HepG2 (cell line): ENCODE data around the gene VCL. TPM values are rescaled to one million over a fixed set of nuclear protein-coding genes. Genes with fewer than 3 reads are reported as not detected.

Source experiments
- ATAC-seq: fragments of 200-7000 bp; cut with Tn5 transposase; 3 replicates; pipeline ENCODE4 v1.9.1; 2020; ENCODE audit warnings: mild to moderate bottlenecking, moderate library complexity
- BruUV-seq: library from RNA; stranded (reverse); fragments of 400-500 nt; replicated peaks from 2 replicates; lab custom pipeline; 2021; lab: Mats Ljungman, UMichigan
- CTCF ChIA-PET: fragments of 300-600 bp; formaldehyde crosslinking; extraction: SDS; loops from one replicate; lab custom pipeline; 2021; ENCODE audit warnings: low total read pairs, inconsistent platforms, low intra/inter-chr PET ratio; lab: Yijun Ruan, JAX
- POLR2A ChIA-PET: fragments of 350-600 bp; sonication (Branson Sonifier 250); formaldehyde crosslinking; loops from one replicate; lab custom pipeline; 2020; ENCODE audit warnings: antibody characterized with exemption, inconsistent platforms; lab: Yijun Ruan, JAX
- DNase-seq: peaks from one replicate; pipeline ENCODE4 v3.0.0-alpha.2; 2015; ENCODE audit warnings: low spot score
- FAIRE-seq: peaks from 3 replicates; lab custom pipeline; 2011; peaks lifted over from hg19 to GRCh38; lab: Jason Lieb, UNC
- H2AFZ ChIP-seq: one replicate; pipeline ENCODE4 v1.6.1; 2011; ENCODE audit warnings: low read length, inconsistent platforms
- H3K27ac ChIP-seq: fragments of 300-600 bp; 3 replicates; pipeline ENCODE4 v1.8.0; 2011; ENCODE audit warnings: mixed run types, mild to moderate bottlenecking, mixed read lengths, low read length, inconsistent platforms; ENCODE audit not compliant: insufficient read depth; ENCODE audit errors: extremely low read length
- H3K27me3 ChIP-seq, 2 experiments: fragments of 200-600 bp in 1 of 2; 2 replicates in 1 of 2; 3 replicates in 1 of 2; pipeline versions ENCODE4 v1.6.0 to v1.8.0; 2011; ENCODE audit warnings: low read length in 2 of 2, mild to moderate bottlenecking in 2 of 2, moderate library complexity in 2 of 2, inconsistent platforms in 1 of 2; ENCODE audit not compliant: insufficient read depth in 2 of 2, control insufficient read depth in 1 of 2
- H3K36me3 ChIP-seq, 2 experiments: fragments of 200-600 bp in 1 of 2; replicated peaks in 1 of 2; 2 replicates in 1 of 2; 3 replicates in 1 of 2; pipeline versions ENCODE4 v1.5.1 to v1.8.0; 2011; ENCODE audit warnings: low read length in 2 of 2, inconsistent platforms in 1 of 2; ENCODE audit not compliant: insufficient read depth in 2 of 2, control insufficient read depth in 1 of 2
- H3K4me1 ChIP-seq: 2 replicates; pipeline ENCODE4 v1.5.1; 2012; ENCODE audit warnings: low read length, inconsistent platforms; ENCODE audit not compliant: insufficient read depth
- H3K4me2 ChIP-seq: 2 replicates; pipeline ENCODE4 v1.6.0; 2011; ENCODE audit warnings: low read depth, low read length, inconsistent platforms
- H3K4me3 ChIP-seq, 3 experiments: fragments of 200-600 bp in 1 of 3; sonication (generic), shearing (Covaris generic) in 1 of 3; replicated peaks in 1 of 3; 2 replicates each; pipeline ENCODE4 v1.5.1; 2011 to 2016; ENCODE audit warnings: low read length in 3 of 3, inconsistent platforms in 2 of 3, low read depth in 2 of 3, mild to moderate bottlenecking in 2 of 3, control low read depth in 1 of 3, mixed read lengths in 1 of 3; ENCODE audit not compliant: insufficient read depth in 1 of 3
- H3K79me2 ChIP-seq: one replicate; pipeline ENCODE4 v1.6.1; 2011; ENCODE audit warnings: low read length, inconsistent platforms; ENCODE audit not compliant: insufficient read depth
- H3K9ac ChIP-seq: 2 replicates; pipeline ENCODE4 v1.6.0; 2011; ENCODE audit warnings: mild to moderate bottlenecking, low read depth, low read length, inconsistent platforms; ENCODE audit not compliant: insufficient read depth
- H3K9me3 ChIP-seq: 2 replicates; pipeline ENCODE4 v1.5.1; 2012; ENCODE audit warnings: mild to moderate bottlenecking, low read length
- H4K20me1 ChIP-seq: 2 replicates; pipeline ENCODE4 v1.6.0; 2011; ENCODE audit warnings: inconsistent platforms, mild to moderate bottlenecking, low read length, moderate library complexity; ENCODE audit not compliant: insufficient read depth
- CCAR2 ChIP-seq: fragments of 200-400 bp; formaldehyde crosslinking; optimal IDR thresholded peaks from 2 replicates; pipeline ENCODE3; 2018; ENCODE audit warnings: low read depth, mild to moderate bottlenecking, low read length, moderate library complexity
- CHD2 ChIP-seq: IDR thresholded peaks from 2 replicates; pipeline ENCODE4 v1.6.1; 2011; ENCODE audit warnings: low read depth, low read length, improper control_type of control experiment
- E2F5 ChIP-seq: sonication (generic); formaldehyde crosslinking; conservative IDR thresholded peaks from 2 replicates; pipeline ENCODE4 v1.4.0; 2020; ENCODE audit warnings: missing genetic modification reagents
- HMGXB3 ChIP-seq: sonication (generic); formaldehyde crosslinking; IDR thresholded peaks from 2 replicates; pipeline ENCODE4 v1.4.0; 2020; ENCODE audit warnings: missing genetic modification reagents, borderline replicate concordance
- IRF1 ChIP-seq: sonication (generic); formaldehyde crosslinking; IDR thresholded peaks from 2 replicates; pipeline ENCODE4 v1.4.0; 2020; ENCODE audit warnings: low read depth, mild to moderate bottlenecking, missing genetic modification reagents
- KDM6A ChIP-seq: IDR thresholded peaks from 2 replicates; pipeline ENCODE4 v1.6.1; 2016; ENCODE audit warnings: low read depth
- MXI1 ChIP-seq: IDR thresholded peaks from 3 replicates; pipeline ENCODE4 v1.6.1; 2012; ENCODE audit warnings: low read depth, low read length, inconsistent platforms, borderline replicate concordance
- ZBTB21 ChIP-seq: sonication (generic); formaldehyde crosslinking; IDR thresholded peaks from 2 replicates; pipeline ENCODE4 v1.4.0; 2020; ENCODE audit warnings: missing genetic modification reagents
- ZFP37 ChIP-seq: sonication (generic); formaldehyde crosslinking; IDR thresholded peaks from 2 replicates; pipeline ENCODE4 v1.4.0; 2020; ENCODE audit warnings: missing genetic modification reagents, borderline replicate concordance
- ZHX1 ChIP-seq: sonication (generic); formaldehyde crosslinking; IDR thresholded peaks from 2 replicates; pipeline ENCODE4 v1.8.1; 2022; ENCODE audit warnings: low read depth, mild to moderate bottlenecking, missing genetic modification reagents
- ZNF225 ChIP-seq: sonication (generic); formaldehyde crosslinking; IDR thresholded peaks from 2 replicates; pipeline ENCODE4 v1.4.0; 2020; ENCODE audit warnings: mild to moderate bottlenecking, missing genetic modification reagents
- ZNF678 ChIP-seq: sonication (generic); formaldehyde crosslinking; IDR thresholded peaks from 2 replicates; pipeline ENCODE4 v1.4.0; 2020; ENCODE audit warnings: mild to moderate bottlenecking, missing genetic modification reagents
- WGBS: methylation state at CpG from one replicate; pipeline ENCODE4 v1.1.6; 2017; ENCODE audit warnings: low lambda C conversion rate; 5-methylcytosine and 5-hydroxymethylcytosine counted together
- in situ Hi-C: cut with HindIII; loops from 2 replicates; pipeline ENCODE4 v1.10.0; 2017; ENCODE audit warnings: low pct_unique_long_range_greater_than_20kb; ENCODE audit not compliant: extremely low pct_ligation_motif_present
- intact Hi-C: fragments of 100-400 bp; cut with micrococcal nuclease; formaldehyde crosslinking; loops from one replicate; pipeline ENCODE4 v1.10.0; 2022; ENCODE audit not compliant: unreplicated experiment
- polyA plus RNA-seq, 8 experiments: library from polyadenylated mRNA; depleted of rRNA in 3 of 8; stranded (reverse) in 7 of 8; unstranded in 1 of 8; fragments of >200 nt; fragmentation: Illumina TruSeq in 4 of 8; extraction: Trizol in 4 of 8; gene quantifications; 2 replicates each; pipeline versions ENCODE4 v1.2.1 to v1.2.3, GENCODE V29; 2011 to 2016; ENCODE audit warnings: low read depth in 4 of 8, missing spikeins in 1 of 8, mixed read lengths in 1 of 8; ENCODE audit not compliant: insufficient read depth in 1 of 8
- total RNA-seq, 5 experiments: library from RNA; depleted of rRNA; stranded (reverse); fragments of >200 nt; fragmentation: Illumina TruSeq; extraction: Trizol; gene quantifications; 2 replicates each; pipeline ENCODE4 v1.2.3, GENCODE V29; 2016; ENCODE audit warnings: low read depth in 1 of 5
- TF ChIP-seq, protein P1 (sequence below): sonication (generic); formaldehyde crosslinking; IDR thresholded peaks from 2 replicates; pipeline ENCODE4 v1.8.1; 2023; ENCODE audit warnings: missing genetic modification reagents, inconsistent platforms, borderline replicate concordance
- TF ChIP-seq, protein P2 (sequence below): sonication (generic); formaldehyde crosslinking; IDR thresholded peaks from 2 replicates; pipeline ENCODE4 v1.4.0; 2020; ENCODE audit warnings: missing genetic modification reagents

Gene VCL
- total and polyA plus RNA-seq, 2 of the 13 experiments (the other 11 are each of a cell fraction or from before 2014, with no cell fraction given), result 17.3 to 26.9 TPM

GRCh38 chr10:73955719-73956118 lies 42.2 kb upstream of the VCL start:
- no peak overlapping the region for H2AFZ ChIP-seq
- ChIA-PET CTCF (interaction anchor here (2.8 kb wide), 1 partner anchor 70 kb away, joined by 19 read pairs; no protein-coding TSS in a partner anchor), POLR2A (no interaction called here)
- 49% methylated on average over 2 of the region's 2 CpGs for WGBS
- H3K4me3 ChIP-seq, result no peak overlapping the region
- no peaks in the 10 kb centered on the region for H3K27me3 ChIP-seq
- ATAC-seq (no peak), DNase-seq (no peak), FAIRE-seq (no peak)
- in situ Hi-C loops, result no loop called here
- H3K4me1 ChIP-seq, result peaks cover 27% of the 10 kb centered on the region
- no peak overlapping the region for H3K9ac ChIP-seq
- H3K27ac ChIP-seq, result no peak overlapping the region
- no peaks in the 10 kb centered on the region for H3K79me2 ChIP-seq
- no peaks in the 10 kb centered on the region for H3K36me3 ChIP-seq
- no peaks in the 10 kb centered on the region for H4K20me1 ChIP-seq
- no peak overlapping the region for H3K4me2 ChIP-seq
- no TSS peak for BruUV-seq
- no peaks in the 10 kb centered on the region for H3K9me3 ChIP-seq
- intact Hi-C loops, result no loop called here
- TF ChIP-seq ZNF678 (no peak), E2F5 (CRISPR knock-in tag) (no peak), ZHX1 (CRISPR knock-in tag) (no peak), KDM6A (no peak), HMGXB3 (CRISPR knock-in tag) (no peak), ZNF225 (CRISPR knock-in tag) (no peak), ZFP37 (CRISPR knock-in tag) (no peak), IRF1 (CRISPR knock-in tag) (no peak), CCAR2 (no peak), MXI1 (no peak), ZBTB21 (CRISPR knock-in tag) (no peak), CHD2 (no peak)
- TF ChIP-seq, protein P1, sequence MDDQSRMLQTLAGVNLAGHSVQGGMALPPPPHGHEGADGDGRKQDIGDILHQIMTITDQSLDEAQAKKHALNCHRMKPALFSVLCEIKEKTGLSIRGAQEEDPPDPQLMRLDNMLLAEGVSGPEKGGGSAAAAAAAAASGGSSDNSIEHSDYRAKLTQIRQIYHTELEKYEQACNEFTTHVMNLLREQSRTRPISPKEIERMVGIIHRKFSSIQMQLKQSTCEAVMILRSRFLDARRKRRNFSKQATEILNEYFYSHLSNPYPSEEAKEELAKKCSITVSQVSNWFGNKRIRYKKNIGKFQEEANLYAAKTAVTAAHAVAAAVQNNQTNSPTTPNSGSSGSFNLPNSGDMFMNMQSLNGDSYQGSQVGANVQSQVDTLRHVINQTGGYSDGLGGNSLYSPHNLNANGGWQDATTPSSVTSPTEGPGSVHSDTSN (CRISPR knock-in tag), result no peak
- TF ChIP-seq, protein P2, sequence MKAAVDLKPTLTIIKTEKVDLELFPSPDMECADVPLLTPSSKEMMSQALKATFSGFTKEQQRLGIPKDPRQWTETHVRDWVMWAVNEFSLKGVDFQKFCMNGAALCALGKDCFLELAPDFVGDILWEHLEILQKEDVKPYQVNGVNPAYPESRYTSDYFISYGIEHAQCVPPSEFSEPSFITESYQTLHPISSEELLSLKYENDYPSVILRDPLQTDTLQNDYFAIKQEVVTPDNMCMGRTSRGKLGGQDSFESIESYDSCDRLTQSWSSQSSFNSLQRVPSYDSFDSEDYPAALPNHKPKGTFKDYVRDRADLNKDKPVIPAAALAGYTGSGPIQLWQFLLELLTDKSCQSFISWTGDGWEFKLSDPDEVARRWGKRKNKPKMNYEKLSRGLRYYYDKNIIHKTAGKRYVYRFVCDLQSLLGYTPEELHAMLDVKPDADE (CRISPR knock-in tag), result no peak
